B cell (primary cell): Measurements from ENCODE around the gene PKNOX2. TPM values are rescaled to one million over a fixed set of nuclear protein-coding genes. Genes with fewer than 3 reads are reported as not detected.

ENCODE experiments used
- ATAC-seq: fragments of 200-7000 bp; cut with Tn5 transposase; one replicate; pipeline ENCODE4 v1.10.0; 2021; ENCODE audit warnings: low read depth, mild to moderate bottlenecking, moderate number of reproducible peaks, moderate library complexity
- CTCF ChIA-PET: fragments of 350-600 bp; sonication (Branson Sonifier 250); formaldehyde crosslinking; loops from one replicate; lab custom pipeline; 2021; ENCODE audit warnings: antibody characterized with exemption, inconsistent platforms; lab: Charles Lee
- POLR2A ChIA-PET: fragments of 350-600 bp; sonication (Branson Sonifier 250); formaldehyde crosslinking; loops from one replicate; lab custom pipeline; 2021; ENCODE audit warnings: antibody characterized with exemption; lab: Charles Lee
- DNase-seq: peaks from one replicate; pipeline ENCODE4 v3.0.0; 2013
- H2AFZ ChIP-seq: 2 replicates; pipeline ENCODE4 v1.6.1; 2012; ENCODE audit warnings: mild to moderate bottlenecking, low read depth, low read length; ENCODE audit not compliant: insufficient read depth, poor library complexity, severe bottlenecking
- H3K27ac ChIP-seq, 2 donors: 1 replicate in 1 of 2; 2 replicates in 1 of 2; pipeline ENCODE4 v1.5.1; 2012 to 2013; ENCODE audit warnings: low read length in 2 of 2, mild to moderate bottlenecking in 2 of 2, moderate library complexity in 1 of 2
- H3K27me3 ChIP-seq, 4 experiments: fragments of 200-600 bp in 1 of 4; sonication (generic) in 1 of 4; replicated peaks in 1 of 4; 1 replicate in 2 of 4; 2 replicates in 2 of 4; pipeline versions ENCODE4 v1.6.1 to v1.7.0; 2013 to 2016; ENCODE audit warnings: low read length in 3 of 4, mild to moderate bottlenecking in 2 of 4, mixed read lengths in 1 of 4, moderate library complexity in 1 of 4; ENCODE audit not compliant: insufficient read depth in 4 of 4, control insufficient read depth in 3 of 4; ENCODE audit errors: control extremely low read depth in 1 of 4
- H3K36me3 ChIP-seq, 2 experiments: replicated peaks in 1 of 2; 1 replicate in 1 of 2; 2 replicates in 1 of 2; pipeline versions ENCODE4 v1.6.1 to v1.7.1; 2013; ENCODE audit warnings: low read length in 1 of 2; ENCODE audit not compliant: insufficient read depth in 2 of 2, control insufficient read depth in 1 of 2; ENCODE audit errors: control extremely low read depth in 1 of 2, extremely low read depth in 1 of 2
- H3K4me1 ChIP-seq, 2 donors: fragments of 200-600 bp in 1 of 2; sonication (generic) in 1 of 2; 1 replicate in 1 of 2; 2 replicates in 1 of 2; pipeline versions ENCODE4 v1.5.1 to v1.6.1; 2013 to 2017; ENCODE audit warnings: low read length in 2 of 2; ENCODE audit not compliant: control insufficient read depth in 2 of 2, insufficient read depth in 2 of 2
- H3K4me2 ChIP-seq: replicated peaks from 2 replicates; pipeline ENCODE3; 2012; ENCODE audit warnings: mild to moderate bottlenecking, low read depth, low read length; ENCODE audit not compliant: poor library complexity, severe bottlenecking
- H3K4me3 ChIP-seq, 5 experiments: fragments of 200-600 bp in 1 of 5; sonication (generic) in 1 of 5; 1 replicate in 3 of 5; 2 replicates in 2 of 5; pipeline versions ENCODE4 v1.5.1 to v1.7.0; 2011 to 2016; ENCODE audit warnings: low read length in 4 of 5, mild to moderate bottlenecking in 4 of 5, low read depth in 2 of 5, control low read depth in 1 of 5, moderate library complexity in 1 of 5; ENCODE audit not compliant: insufficient read depth in 1 of 5; ENCODE audit errors: control extremely low read depth in 1 of 5, extremely low read depth in 1 of 5
- H3K79me2 ChIP-seq: fragments of 200-600 bp; sonication (generic); one replicate; pipeline ENCODE4 v1.6.0; 2016; ENCODE audit warnings: low read length; ENCODE audit not compliant: control insufficient read depth, insufficient read depth
- H3K9ac ChIP-seq: fragments of 200-600 bp; sonication (generic); 2 replicates; pipeline ENCODE4 v1.6.1; 2017; ENCODE audit warnings: mild to moderate bottlenecking, low read length, moderate library complexity
- H3K9me3 ChIP-seq, 3 donors: one replicate each; pipeline versions ENCODE4 v1.6.1 to v1.7.1; 2013; ENCODE audit warnings: low read length in 2 of 3; ENCODE audit not compliant: control insufficient read depth in 2 of 3, insufficient read depth in 1 of 3; ENCODE audit errors: control extremely low read depth in 1 of 3
- H4K20me1 ChIP-seq: 2 replicates; pipeline ENCODE4 v1.6.0; 2012; ENCODE audit warnings: mild to moderate bottlenecking, low read length; ENCODE audit not compliant: insufficient read depth, control insufficient read depth, poor library complexity, severe bottlenecking
- H3K27ac Mint-ChIP-seq: one replicate; pipeline ENCODE4 v1.8.0; 2021; ENCODE audit warnings: mixed read lengths
- H3K27me3 Mint-ChIP-seq: one replicate; pipeline ENCODE4 v1.8.0; 2021; ENCODE audit warnings: mixed read lengths
- H3K4me1 Mint-ChIP-seq: one replicate; pipeline ENCODE4 v1.8.0; 2021; ENCODE audit warnings: mixed read lengths
- H3K4me3 Mint-ChIP-seq: one replicate; pipeline ENCODE4 v1.8.0; 2021; ENCODE audit warnings: mixed read lengths
- H3K9me3 Mint-ChIP-seq: one replicate; pipeline ENCODE4 v1.8.0; 2022; ENCODE audit warnings: mixed read lengths; ENCODE audit not compliant: insufficient read depth
- EZH2 ChIP-seq: IDR thresholded peaks from 2 replicates; pipeline ENCODE4 v1.6.1; 2012; ENCODE audit warnings: borderline replicate concordance, low read depth, mild to moderate bottlenecking, moderate library complexity, low read length; ENCODE audit not compliant: insufficient read depth, poor library complexity, severe bottlenecking
- WGBS: methylation state at CpG from one replicate; pipeline ENCODE4 v1.1.5; 2013; ENCODE audit warnings: missing lambda C conversion rate; ENCODE audit not compliant: insufficient coverage; 5-methylcytosine and 5-hydroxymethylcytosine counted together
- intact Hi-C: fragments of 100-400 bp; cut with micrococcal nuclease; formaldehyde crosslinking; loops from one replicate; pipeline ENCODE4 v1.10.0; 2022
- polyA plus RNA-seq: library from polyadenylated mRNA; depleted of rRNA; stranded (reverse); fragments of >200 nt; gene quantifications from 2 replicates; pipeline ENCODE4 v1.2.3, GENCODE V29; 2012
- total RNA-seq, 2 donors: library from RNA; stranded (reverse); fragments of 120-200 nt in 1 of 2; gene quantifications; 1 replicate in 1 of 2; 2 replicates in 1 of 2; pipeline versions ENCODE4 v1.2.3 to v1.2.4, GENCODE V29; 2013 to 2022
- TF ChIP-seq, protein P1 (sequence below): fragments of 200-600 bp; IDR thresholded peaks from one replicate; pipeline ENCODE4 v1.8.0; 2022; ENCODE audit warnings: antibody characterized with exemption, mild to moderate bottlenecking

PKNOX2 gene
- total and polyA plus RNA-seq, 2 donors (not counting 1 experiment from before 2014, with no cell fraction given) = not detected

DNA sequence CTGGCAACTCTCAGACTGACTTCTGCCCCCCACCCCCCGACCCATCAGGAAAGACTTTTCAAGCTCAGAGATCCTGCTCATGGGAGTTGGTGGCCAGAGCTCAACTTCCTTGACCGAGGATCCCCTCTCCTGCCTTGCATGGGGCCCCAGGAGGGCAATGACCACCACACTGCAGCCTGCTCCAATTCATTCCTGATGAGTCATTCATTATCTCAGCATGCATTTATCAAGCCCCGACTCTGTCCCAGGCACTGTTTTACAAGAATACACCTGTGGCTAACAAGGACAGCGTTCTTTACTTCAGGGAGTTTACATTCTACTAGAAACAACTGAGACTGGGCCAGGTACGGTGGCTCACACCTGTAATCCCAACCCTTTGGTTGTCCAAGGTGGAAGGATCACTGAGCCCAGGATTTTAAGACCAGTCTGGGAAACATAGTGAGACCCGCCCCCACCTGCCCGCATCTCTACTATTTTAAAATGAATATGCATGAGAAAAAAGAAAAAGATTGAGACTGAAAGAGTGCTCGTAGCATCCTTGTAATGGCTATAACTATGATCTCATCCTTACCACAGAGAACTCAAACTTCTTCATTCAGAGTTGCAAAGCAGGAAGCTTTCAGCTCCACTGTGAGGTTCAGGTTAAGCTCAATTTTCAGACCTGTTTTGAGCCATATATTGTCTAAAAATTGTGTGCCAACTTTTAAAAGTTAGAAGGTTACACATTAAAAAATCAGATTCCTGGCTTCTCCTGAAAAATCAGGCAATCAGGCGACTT, 271.1 kb downstream of the PKNOX2 start:
- no peak overlapping the region for H3K27ac Mint-ChIP-seq
- Histone ChIP-seq H4K20me1 (no peaks in the 10 kb centered on the region), H3K4me3 (no peak overlapping the region), H3K27me3 (peaks cover 0 to 13% (median 1%) of the 10 kb centered on the region in 4 experiments), H2AFZ (no peak overlapping the region), H3K27ac (no peak overlapping the region), H3K9me3 (no peaks in the 10 kb centered on the region), H3K9ac (no peak overlapping the region), H3K4me2 (no peak overlapping the region), H3K4me1 (no peaks in the 10 kb centered on the region), H3K36me3 (no peaks in the 10 kb centered on the region), H3K79me2 (no peaks in the 10 kb centered on the region)
- no peaks in the 10 kb centered on the region for H3K9me3 Mint-ChIP-seq
- POLR2A ChIA-PET = no interaction called here
- no peak overlapping the region for H3K4me3 Mint-ChIP-seq
- no peak for DNase-seq
- CTCF ChIA-PET = interaction anchor here (0.7 kb wide), 1 partner anchor 394 kb away, joined by 4 read pairs; no protein-coding TSS in a partner anchor
- TF ChIP-seq, protein P1, sequence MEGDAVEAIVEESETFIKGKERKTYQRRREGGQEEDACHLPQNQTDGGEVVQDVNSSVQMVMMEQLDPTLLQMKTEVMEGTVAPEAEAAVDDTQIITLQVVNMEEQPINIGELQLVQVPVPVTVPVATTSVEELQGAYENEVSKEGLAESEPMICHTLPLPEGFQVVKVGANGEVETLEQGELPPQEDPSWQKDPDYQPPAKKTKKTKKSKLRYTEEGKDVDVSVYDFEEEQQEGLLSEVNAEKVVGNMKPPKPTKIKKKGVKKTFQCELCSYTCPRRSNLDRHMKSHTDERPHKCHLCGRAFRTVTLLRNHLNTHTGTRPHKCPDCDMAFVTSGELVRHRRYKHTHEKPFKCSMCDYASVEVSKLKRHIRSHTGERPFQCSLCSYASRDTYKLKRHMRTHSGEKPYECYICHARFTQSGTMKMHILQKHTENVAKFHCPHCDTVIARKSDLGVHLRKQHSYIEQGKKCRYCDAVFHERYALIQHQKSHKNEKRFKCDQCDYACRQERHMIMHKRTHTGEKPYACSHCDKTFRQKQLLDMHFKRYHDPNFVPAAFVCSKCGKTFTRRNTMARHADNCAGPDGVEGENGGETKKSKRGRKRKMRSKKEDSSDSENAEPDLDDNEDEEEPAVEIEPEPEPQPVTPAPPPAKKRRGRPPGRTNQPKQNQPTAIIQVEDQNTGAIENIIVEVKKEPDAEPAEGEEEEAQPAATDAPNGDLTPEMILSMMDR = no peak
- TF ChIP-seq EZH2 = no peak
- 87% methylated on average over 5 of the region's 9 CpGs for WGBS
- peaks cover 50% of the 10 kb centered on the region for H3K27me3 Mint-ChIP-seq
- ATAC-seq = no peak
- intact Hi-C loops = no loop called here
- H3K4me1 Mint-ChIP-seq = peaks cover 3% of the 10 kb centered on the region

DNA sequence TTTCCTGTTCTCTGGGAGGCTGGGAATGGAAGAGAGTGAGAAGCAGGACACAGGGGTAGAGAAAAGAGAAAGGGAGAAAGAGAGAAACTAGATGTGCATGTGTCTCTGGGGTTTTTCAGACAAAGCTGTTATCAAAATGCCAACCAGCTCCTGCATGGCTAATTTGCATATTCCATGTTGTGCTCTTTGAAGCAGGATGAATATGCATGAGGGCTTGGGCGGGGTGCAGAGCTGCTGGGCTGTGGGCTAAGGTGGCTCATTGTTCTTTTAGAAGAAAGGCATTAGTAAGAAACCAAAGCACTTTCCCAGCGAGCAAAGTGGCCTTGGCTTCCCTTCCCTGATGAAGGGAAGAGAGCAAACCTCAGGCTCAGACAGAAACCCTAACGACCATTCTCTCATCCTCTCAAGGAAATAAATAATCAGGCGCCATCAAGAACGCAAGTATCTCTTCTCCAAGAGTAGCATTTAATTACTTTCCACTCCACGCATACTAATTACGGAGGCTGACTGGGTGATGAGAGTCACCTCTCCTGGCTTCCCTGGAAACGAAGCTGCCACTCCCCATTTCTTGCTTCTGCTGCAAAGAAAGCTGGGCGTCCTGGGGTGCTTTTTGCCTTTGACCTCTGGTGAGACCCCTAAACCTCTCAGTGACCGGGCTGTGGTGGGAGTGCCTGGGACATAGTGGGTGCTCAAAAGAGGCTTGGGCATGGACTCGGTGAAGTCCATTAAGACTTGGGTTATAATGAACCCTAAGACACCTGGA, 277.3 kb downstream of the PKNOX2 start:
- Mint-ChIP-seq H3K27ac (no peak overlapping the region), H3K27me3 (peaks cover 35% of the 10 kb centered on the region), H3K4me3 (no peak overlapping the region), H3K4me1 (no peaks in the 10 kb centered on the region), H3K9me3 (no peaks in the 10 kb centered on the region)
- POLR2A ChIA-PET = no interaction called here
- CTCF ChIA-PET = no interaction called here
- no peak overlapping the region for H3K4me3 ChIP-seq
- H2AFZ ChIP-seq = no peak overlapping the region
- no peaks in the 10 kb centered on the region for H3K79me2 ChIP-seq
- peaks cover 0 to 17% (median 1%) of the 10 kb centered on the region in 4 experiments for H3K27me3 ChIP-seq
- H4K20me1 ChIP-seq = no peaks in the 10 kb centered on the region
- H3K4me2 ChIP-seq = no peak overlapping the region
- no peaks in the 10 kb centered on the region for H3K9me3 ChIP-seq
- ATAC-seq = no peak
- WGBS = 68% methylated on average over 10 of the region's 11 CpGs
- no peak overlapping the region for H3K9ac ChIP-seq
- intact Hi-C loops = no loop called here
- H3K36me3 ChIP-seq = no peaks in the 10 kb centered on the region
- H3K4me1 ChIP-seq = no peaks in the 10 kb centered on the region
- H3K27ac ChIP-seq = no peak overlapping the region
- TF ChIP-seq, protein P1 = no peak
- TF ChIP-seq EZH2 = no peak
- no peak for DNase-seq
